NCI-H226 (cell line): ENCODE data around the gene SAFB2.
"Not testable (repeated sequence)": the region's sequence is repeated elsewhere in the genome, so short reads cannot be mapped to it uniquely, and the experiment has no call there.

Experiments used
- DNase-seq: peaks from one replicate; pipeline ENCODE4 v3.0.0-alpha.2; 2015

The SAFB2 gene

GRCh38 chr19:5632241-5632612 is 9.7 kb upstream of the SAFB2 start:
- DNase-seq: no peak

GRCh38 chr19:5631567-5632240 is 9.1 kb upstream of the SAFB2 start:
- no peak for DNase-seq

DNA sequence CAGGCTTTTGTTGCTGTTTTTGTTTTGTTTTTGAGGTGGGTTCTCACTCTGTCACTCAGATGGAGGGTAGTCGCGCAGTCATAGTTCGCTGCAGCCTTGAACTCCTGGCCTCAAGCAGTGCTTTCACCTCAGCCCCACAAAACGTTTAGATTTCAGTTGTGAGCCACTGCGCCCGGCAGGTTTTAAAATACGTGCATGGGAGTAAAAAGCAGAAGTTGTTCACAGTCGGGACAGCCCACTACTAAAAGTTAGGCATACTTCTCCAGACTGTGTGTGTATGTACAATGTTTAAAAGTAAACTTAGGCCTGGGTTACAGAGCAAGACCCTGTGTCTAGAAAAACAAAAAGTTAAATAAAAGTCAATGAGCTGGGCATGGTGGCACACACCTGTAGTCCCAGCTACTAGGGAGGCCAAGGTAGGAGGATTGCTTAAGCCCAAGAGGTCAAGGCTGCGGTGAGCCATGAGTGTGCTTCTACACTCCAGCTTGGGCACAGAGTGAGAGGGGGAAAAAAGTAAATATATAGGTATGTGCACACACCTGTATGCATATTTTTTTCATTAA is 6.4 kb upstream of the SAFB2 start:
- no peak for DNase-seq

GRCh38 chr19:5628461-5628860 is 5.9 kb upstream of the SAFB2 start:
- DNase-seq: no peak

- no peak for DNase-seq
Observed at GRCh38 chr19:5627395-5627904, 4.9 kb upstream of the SAFB2 start.

- DNase-seq: no peak
Observed at GRCh38 chr19:5625641-5626040, 3.1 kb upstream of the SAFB2 start.

DNA sequence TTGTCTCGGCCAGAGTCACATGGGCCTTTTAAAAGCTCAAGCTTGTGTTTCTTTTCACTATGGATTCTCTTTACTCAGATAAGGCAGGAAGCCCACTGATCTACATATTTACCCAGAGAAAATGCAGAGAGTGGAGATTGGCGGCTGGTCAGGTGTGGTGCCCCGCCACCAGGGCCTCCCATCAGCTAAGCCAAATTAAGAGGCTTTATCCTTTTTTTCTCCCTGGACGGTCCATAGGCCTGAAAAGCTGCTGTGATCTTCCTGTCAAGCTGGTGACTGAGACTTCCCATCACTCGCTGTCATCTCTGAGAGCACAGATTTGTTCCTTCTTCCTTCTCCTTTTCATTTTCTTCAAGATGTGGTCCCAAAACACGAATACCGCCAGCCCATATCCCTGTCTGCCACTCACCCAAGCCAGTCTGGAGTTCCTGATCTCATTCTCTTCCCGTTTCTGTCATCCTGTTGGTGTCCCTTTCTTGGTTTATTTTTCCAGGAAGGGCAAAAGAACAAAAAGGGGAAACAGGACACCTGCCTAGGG is 2.2 kb upstream of the SAFB2 start:
- no peak for DNase-seq

DNA sequence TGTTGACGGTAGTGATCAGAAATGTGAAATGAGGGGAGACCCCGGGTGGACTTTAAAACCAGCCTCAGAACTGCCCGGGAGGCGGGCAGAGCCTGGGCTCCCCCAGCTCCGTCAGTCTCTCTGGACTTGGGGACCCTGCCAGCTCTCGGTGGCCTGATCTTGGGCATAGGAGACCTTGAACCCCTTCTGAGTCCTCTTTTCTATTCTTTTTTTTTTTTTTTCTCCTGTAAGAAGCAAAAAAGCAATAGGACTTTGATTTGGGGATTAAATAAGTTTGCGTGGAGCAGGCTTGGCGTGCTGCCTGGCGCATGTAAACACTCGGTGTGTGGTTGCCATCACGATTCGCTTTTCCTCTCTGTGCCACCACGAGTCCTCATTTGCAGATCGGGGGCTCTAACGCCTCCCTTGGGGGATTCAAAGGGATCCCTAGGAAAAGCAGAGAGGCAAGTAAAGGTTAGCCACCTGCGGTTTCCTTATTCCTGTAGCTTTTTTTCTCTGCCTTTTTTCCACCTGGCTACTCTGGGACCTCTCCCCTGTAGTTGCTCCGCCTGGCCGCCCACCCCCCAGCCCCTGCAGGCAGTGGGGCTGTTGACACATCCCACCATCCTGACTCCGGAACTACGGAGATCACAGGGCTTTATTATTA is 1.6 kb upstream of the SAFB2 start:
- DNase-seq: no peak

DNA sequence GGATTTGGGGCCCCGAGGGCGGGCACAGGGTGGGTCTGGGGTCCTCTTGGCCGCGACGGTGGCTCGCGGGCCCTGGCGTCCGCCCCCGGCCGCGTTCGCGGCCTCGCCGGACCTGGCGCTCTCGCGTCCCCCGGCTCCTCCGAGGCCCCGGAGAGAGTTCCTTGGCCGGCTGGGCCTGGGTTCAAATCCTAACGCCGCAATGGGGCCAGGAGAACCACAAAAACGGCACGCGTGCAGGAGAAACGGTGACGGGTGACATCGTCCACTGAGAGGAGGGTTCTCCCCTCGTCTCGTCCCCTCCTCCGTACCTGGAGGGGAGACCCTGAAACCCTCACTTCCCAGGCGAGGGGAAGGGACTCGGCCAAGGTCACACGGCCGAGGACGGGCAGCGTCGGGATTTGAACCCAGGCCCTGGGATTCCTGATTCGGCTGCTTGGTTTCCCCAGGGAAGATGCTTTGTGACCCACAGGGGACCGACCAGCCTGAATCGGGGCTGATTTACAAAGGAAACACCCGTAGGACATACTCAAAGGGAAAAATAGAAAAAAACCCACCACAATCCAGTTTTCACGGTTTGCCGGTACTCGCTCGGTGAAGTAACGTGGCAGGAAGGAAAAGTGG is 931 bp upstream of the SAFB2 start:
- no peak for DNase-seq

GRCh38 chr19:5621945-5622464 is 571 bp downstream of the SAFB2 start:
- no peak for DNase-seq

DNA sequence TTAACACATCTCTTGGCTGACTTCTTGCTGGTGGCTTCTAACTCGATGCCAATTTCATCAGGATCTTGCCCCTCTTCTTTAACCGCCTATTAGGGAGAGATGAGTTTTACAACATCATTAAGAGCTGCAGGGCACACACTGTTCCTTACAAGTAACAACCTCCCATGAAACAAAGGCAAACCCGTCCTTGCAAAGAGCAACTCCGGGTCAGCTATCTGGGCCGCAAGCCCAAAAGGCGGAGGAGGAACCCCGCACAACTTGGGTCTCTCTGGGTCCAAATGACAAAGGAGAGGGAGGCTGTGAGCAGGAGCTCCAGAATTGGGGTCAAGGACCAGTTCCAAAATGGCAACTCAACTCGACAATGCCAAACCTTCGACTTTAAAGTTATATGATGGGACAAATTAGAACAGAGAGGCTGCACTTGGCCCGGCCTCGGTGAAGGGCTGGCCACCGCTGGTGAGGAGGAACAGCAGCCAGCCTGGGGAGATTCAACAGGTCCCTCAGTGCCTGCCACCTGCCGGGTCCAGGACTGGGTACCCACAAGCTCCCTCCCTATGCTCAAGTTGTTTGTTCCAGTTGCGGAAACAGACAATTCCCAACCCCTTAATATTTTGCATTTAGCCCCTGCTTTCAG is 1.1 kb downstream of the SAFB2 start:
- no peak for DNase-seq

DNA sequence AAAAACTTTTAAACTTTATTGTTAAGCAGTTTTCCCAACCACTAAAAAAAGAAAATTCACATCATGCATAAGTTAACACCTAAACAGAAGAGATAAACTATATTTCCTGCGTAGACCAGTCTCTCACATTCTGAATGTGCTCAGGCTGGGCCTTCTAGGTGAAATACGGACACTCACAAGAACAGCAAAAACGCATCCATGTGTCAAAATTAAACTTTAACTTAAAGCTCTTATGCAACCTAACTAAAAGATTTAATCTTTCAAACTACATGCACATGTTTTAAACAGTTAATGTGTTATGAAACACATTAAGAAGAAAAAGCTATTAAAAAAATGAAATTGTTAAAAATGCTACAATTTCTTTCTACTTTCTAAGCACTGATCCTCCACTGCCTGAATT is 2.6 kb downstream of the SAFB2 start:
- no peak for DNase-seq

DNA sequence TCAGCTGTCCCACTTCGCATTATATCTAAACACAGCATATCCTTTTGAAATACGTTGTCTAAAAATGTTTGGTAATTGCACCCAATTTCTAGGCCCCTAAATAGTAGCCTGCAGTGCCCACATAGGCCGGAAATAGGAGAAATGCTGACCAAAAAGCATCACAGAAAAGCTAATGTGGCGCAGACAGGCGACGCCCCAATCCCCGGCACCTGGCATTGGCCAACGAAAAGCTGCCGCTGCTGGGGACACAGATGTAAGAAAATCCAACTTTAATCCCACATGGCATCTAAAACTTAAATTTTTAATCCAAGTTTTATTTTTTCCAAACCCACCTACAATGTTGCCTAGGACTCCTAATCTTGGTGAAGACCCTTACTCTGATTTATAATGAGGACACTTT is 4.0 kb downstream of the SAFB2 start:
- DNase-seq: no peak

- DNase-seq: no peak
Observed at GRCh38 chr19:5617080-5617479, 5.5 kb downstream of the SAFB2 start.

GRCh38 chr19:5615756-5616327 is 6.7 kb downstream of the SAFB2 start:
- no peak for DNase-seq

DNA sequence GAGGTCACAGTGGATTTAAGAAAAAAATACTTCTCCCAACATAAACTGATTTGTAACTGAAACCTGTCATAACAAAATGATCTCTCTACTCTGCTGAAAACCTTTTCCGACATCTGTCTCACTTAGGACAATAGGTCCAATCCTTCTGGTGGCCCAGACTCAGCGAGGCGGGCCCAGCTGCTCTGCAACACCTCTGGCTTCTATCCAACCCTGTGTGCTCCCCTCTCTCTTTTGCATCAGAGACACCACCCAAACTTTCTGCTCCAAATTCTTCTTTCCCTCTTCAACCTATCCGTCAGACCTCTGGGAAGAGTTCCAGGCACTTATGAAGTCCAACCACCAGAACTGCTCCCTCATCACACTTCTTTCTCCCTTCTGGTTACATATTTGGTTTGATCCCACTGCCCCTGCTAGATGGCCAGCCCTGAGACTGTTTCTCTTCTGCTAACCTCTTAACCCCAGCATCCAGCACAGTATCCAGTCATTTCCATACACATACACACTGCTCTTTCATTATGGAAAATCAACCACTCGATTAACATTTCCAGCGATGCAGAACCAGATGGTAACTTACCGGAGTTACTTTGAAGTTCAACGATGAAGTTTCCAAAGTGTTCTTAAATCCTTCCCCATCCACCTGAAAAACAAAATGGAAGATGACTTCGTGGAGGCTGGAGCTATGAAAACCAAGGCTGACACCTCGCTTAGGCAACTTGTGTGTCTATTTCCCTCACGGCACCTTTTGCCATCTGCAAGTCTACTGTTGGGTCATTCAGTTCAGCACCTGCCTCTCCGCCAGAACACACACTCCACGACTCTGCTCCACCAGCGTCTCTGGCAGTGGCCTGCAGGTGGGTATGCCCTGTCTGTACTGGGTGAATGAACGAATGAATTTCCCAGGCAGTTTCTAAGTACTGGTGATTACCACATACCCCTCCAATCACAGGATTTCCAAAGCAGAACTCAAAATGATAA is 9.4 kb downstream of the SAFB2 start:
- no peak for DNase-seq

- DNase-seq: no peak
Observed at GRCh38 chr19:5609881-5610448, 12.6 kb downstream of the SAFB2 start.

DNA sequence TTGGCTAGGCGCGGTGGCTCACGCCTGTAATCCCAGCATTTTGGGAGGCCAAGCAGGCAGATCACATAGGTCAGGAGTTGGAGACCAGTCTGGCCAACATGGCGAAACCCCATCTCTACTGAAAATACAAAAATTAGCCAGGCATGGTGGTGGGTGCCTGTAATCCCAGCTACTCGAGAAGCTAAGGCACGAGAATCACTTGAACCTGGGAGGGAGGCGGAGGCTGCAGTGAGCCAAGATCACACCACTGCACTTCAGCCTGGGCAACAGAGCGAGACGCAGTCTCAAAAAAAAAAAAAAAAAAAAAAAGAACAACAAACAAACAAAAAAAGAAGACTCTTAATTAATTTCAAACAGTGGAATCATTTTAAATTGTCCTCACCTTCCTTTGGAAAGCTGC is 13.8 kb downstream of the SAFB2 start:
- DNase-seq: not testable (repeated sequence)

- DNase-seq: no peak
Observed at GRCh38 chr19:5608291-5608690, 14.3 kb downstream of the SAFB2 start.

DNA sequence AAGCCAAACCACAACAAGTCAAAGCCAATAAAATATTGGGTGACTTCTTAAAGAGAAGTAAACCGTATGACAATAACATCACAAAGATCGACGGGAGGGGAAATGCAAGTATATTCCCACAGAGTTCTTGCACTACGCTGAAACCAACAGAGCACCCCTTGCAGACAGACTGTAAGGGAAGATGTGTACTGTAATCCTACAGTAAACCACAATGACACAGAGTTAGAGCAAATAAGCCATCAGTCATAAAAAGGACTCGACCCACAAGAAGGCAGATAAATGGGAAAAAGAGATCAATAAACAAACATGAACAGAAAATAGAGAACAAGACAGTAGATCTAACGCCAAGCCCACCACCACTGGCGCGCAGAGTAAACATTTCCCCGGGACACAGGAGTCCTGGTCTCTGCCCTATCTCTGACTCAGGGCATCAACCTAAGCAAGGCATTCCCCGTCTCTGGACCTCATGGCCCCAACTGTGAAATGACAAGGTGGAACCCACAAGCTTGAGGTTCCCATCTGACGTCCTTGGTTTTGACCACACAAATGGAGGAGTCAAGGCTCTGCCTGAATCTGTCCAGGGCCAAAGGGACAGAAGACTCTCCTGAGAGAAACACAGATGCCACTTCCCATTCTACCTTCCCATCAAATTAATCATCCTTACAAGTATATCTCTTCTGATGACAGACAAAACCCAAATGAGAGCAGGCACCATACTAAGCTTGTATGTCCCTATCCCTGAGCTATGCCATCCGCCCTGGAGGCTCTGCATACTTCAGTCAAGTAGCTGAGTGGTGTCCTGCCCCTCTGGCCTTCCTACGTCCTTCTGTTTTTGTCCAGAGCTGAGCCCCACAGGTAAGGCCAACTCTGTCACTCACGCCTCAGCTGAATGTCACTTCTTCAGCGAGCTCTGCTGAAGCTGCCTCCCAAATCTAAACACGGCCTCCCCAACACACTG is 15.0 kb downstream of the SAFB2 start:
- no peak for DNase-seq
